Pancreas (tissue), 10 donors: Measurements from ENCODE around the gene GRIA4. TPM values are rescaled to one million over a fixed set of nuclear protein-coding genes. Genes with fewer than 3 reads are reported as not detected.
"Not testable (repeated sequence)": the region's sequence is repeated elsewhere in the genome, so short reads cannot be mapped to it uniquely, and the experiment has no call there.

Experiments
- ATAC-seq, 4 donors: fragments of 200-7000 bp; cut with Tn5 transposase; one replicate each; pipeline versions ENCODE4 v1.8.0 to v1.9.1; 2020; ENCODE audit warnings: mild to moderate bottlenecking in 4 of 4, moderate library complexity in 4 of 4
- DNase-seq, 6 donors: peaks; one replicate each; pipeline ENCODE4 v3.0.0-alpha.2; 2020
- FAIRE-seq: peaks from 2 replicates; lab custom pipeline; 2012; peaks lifted over from hg19 to GRCh38; lab: Jason Lieb, UNC
- H3K27ac ChIP-seq, 4 donors: fragments of 200-600 bp; sonication (generic); 1 replicate in 3 of 4; 2 replicates in 1 of 4; pipeline versions ENCODE4 v1.5.0 to v1.8.0; 2020
- H3K27me3 ChIP-seq, 4 donors: fragments of 200-600 bp; one replicate each; pipeline ENCODE4 v1.8.0; 2021
- H3K36me3 ChIP-seq, 3 donors: fragments of 200-600 bp; sonication (generic) in 1 of 3; one replicate each; pipeline versions ENCODE4 v1.5.0 to v1.8.0; 2020 to 2021
- H3K4me1 ChIP-seq, 3 donors: fragments of 200-600 bp; one replicate each; pipeline ENCODE4 v1.8.0; 2021
- H3K4me3 ChIP-seq, 4 donors: fragments of 200-600 bp; sonication (generic) in 2 of 4; one replicate each; pipeline versions ENCODE4 v1.5.0 to v1.8.0; 2020 to 2021
- H3K9me3 ChIP-seq, 4 donors: fragments of 200-600 bp; one replicate each; pipeline ENCODE4 v1.8.0; 2021
- WGBS, 2 donors: extraction: QIAGEN DNeasy Blood & Tissue Kit; methylation state at CpG; one replicate each; pipeline ENCODE4 v1.1.7; 2013; 5-methylcytosine and 5-hydroxymethylcytosine counted together
- intact Hi-C, 3 donors: fragments of 100-400 bp; cut with DNase I; formaldehyde crosslinking; loops; one replicate each; pipeline versions ENCODE4 v1.11.1 to v1.14.2; 2022
- polyA plus RNA-seq, 2 donors: library from polyadenylated mRNA; stranded (reverse); fragments of 200-250 nt; gene quantifications; one replicate each; pipeline ENCODE4 v1.2.3, GENCODE V29; 2013
- total RNA-seq, 6 donors: library from RNA; stranded (reverse); fragmentation: NEBNext Ultra II Directional in 4 of 6; extraction: Animal tissue kit (Norgen Biotek cat#: 25700) in 4 of 6; gene quantifications; one replicate each; pipeline versions ENCODE4 v1.2.1 to v1.2.4, GENCODE V29; 2021 to 2023
- TF ChIP-seq, protein P1 (sequence below), 4 donors: fragments of 200-600 bp; sonication (generic) in 3 of 4; IDR thresholded peaks; one replicate each; pipeline versions ENCODE4 v1.5.0 to v1.8.0; 2021; ENCODE audit warnings: antibody characterized with exemption in 4 of 4
- donor health status: healthy with polysubstance abuse.
- donor health status: DM: no; HTN: no; CAD: no; lungs with moderate emphysema.
- donor health status: DM: no; HTN: no; CAD: no.
- donor health status: control.
- donor health status: control.
- donor health status: Bipolar disorder and iron deficiency.
- donor health status: DM: yes; HTN: yes; CAD: no.
- donor health status: DM: no; HTN: no; CAD: no.
- donor health status: DM: no; HTN: no; CAD: no.
- donor health status: DM: yes; HTN: yes; CAD: no.

The GRIA4 gene
- total and polyA plus RNA-seq, 8 donors: 0.22 to 2.4 (median 1.2) TPM

GRCh38 chr11:105870516-105871113 is 260.7 kb downstream of the GRIA4 start:
- TF ChIP-seq, protein P1, sequence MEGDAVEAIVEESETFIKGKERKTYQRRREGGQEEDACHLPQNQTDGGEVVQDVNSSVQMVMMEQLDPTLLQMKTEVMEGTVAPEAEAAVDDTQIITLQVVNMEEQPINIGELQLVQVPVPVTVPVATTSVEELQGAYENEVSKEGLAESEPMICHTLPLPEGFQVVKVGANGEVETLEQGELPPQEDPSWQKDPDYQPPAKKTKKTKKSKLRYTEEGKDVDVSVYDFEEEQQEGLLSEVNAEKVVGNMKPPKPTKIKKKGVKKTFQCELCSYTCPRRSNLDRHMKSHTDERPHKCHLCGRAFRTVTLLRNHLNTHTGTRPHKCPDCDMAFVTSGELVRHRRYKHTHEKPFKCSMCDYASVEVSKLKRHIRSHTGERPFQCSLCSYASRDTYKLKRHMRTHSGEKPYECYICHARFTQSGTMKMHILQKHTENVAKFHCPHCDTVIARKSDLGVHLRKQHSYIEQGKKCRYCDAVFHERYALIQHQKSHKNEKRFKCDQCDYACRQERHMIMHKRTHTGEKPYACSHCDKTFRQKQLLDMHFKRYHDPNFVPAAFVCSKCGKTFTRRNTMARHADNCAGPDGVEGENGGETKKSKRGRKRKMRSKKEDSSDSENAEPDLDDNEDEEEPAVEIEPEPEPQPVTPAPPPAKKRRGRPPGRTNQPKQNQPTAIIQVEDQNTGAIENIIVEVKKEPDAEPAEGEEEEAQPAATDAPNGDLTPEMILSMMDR (IDR thresholded peaks at IDR 0.05): no peak
- Histone ChIP-seq H3K4me1 (no peaks in the 10 kb centered on the region), H3K27me3 (peaks cover 0 to 3% (median 0%) of the 10 kb centered on the region in 4 donors), H3K4me3 (no peak overlapping the region), H3K27ac (no peak overlapping the region), H3K9me3 (peaks cover 0 to 4% (median 0%) of the 10 kb centered on the region in 4 donors), H3K36me3 (no peaks in the 10 kb centered on the region)
- DNase-seq (no peak), FAIRE-seq (no peak), ATAC-seq (no peak)
- intact Hi-C loops: no loop called here
- 66 to 75% methylated on average over 8 of the region's 8 CpGs for WGBS, 2 donors

DNA sequence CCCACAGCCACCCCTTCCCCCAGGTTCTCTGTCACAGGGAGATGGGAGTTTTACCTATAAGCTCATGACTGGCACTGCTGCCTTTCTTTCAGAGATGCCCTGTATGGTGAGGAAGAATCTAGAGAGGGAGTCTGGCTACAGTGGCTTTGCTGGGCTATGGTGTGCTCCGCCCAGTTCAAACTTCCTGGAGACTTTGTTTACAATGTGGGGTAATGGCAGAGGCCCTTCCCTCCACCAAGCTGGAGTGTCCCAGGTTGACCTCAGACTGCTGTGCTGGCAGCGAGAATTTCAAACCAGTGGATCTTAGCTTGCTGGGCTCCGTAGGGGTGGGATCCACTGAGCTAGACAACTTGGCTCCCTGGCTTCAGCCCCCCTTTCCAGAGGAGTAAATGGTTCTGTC is 268.6 kb downstream of the GRIA4 start:
- ATAC-seq: no peak
- H3K4me1 ChIP-seq: no peaks in the 10 kb centered on the region
- no peaks in the 10 kb centered on the region for H3K27me3 ChIP-seq
- H3K27ac ChIP-seq: no peak overlapping the region
- no peak for DNase-seq
- peaks cover 0 to 4% (median 0%) of the 10 kb centered on the region in 4 donors for H3K9me3 ChIP-seq
- 75 to 84% methylated on average over 3 of the region's 3 CpGs for WGBS, 2 donors
- H3K36me3 ChIP-seq: no peaks in the 10 kb centered on the region
- H3K4me3 ChIP-seq: no peak overlapping the region
- TF ChIP-seq, protein P1 (IDR thresholded peaks at IDR 0.05): no peak
- FAIRE-seq: no peak
- intact Hi-C loops: no loop called here

GRCh38 chr11:105878927-105879326 is 269.1 kb downstream of the GRIA4 start:
- ATAC-seq, intact Hi-C loops, DNase-seq, H3K9me3 ChIP-seq, H3K4me3 ChIP-seq, H3K27me3 ChIP-seq, H3K27ac ChIP-seq, H3K36me3 ChIP-seq, H3K4me1 ChIP-seq, FAIRE-seq: not testable (repeated sequence)
- 52 to 63% methylated on average over 5 of the region's 5 CpGs for WGBS, 2 donors

DNA sequence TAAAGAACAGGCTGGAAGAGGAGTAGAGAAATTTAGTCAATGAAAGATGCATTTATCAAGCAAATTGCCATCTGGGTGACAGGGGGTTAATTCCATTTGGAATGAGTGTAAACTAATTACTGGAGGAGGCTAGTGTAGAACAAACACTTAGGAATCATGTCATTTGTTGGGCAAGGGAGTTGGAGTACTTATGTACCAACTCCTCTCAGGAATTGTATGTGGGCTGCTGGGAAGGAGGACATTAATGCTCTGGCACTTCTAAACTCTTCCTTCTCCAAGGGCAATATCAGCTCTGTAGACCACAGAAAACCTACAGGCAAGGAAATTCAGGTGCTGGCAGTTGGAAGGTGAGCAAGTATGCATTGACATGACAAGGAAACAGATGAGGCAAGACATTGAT is 271.2 kb downstream of the GRIA4 start:
- DNase-seq (no peak), FAIRE-seq (no peak), ATAC-seq (no peak)
- H3K27me3 ChIP-seq: no peaks in the 10 kb centered on the region
- H3K9me3 ChIP-seq: no peaks in the 10 kb centered on the region
- TF ChIP-seq, protein P1 (IDR thresholded peaks at IDR 0.05): no peak
- intact Hi-C loops: no loop called here
- no peaks in the 10 kb centered on the region for H3K36me3 ChIP-seq
- H3K4me1 ChIP-seq: no peaks in the 10 kb centered on the region
- H3K27ac ChIP-seq: no peak overlapping the region
- no peak overlapping the region for H3K4me3 ChIP-seq

- Histone ChIP-seq H3K4me1 (no peaks in the 10 kb centered on the region), H3K4me3 (no peak overlapping the region), H3K27ac (no peak overlapping the region), H3K9me3 (no peaks in the 10 kb centered on the region), H3K36me3 (no peaks in the 10 kb centered on the region), H3K27me3 (no peaks in the 10 kb centered on the region)
- no peak for ATAC-seq
- TF ChIP-seq, protein P1 (IDR thresholded peaks at IDR 0.05): no peak
- WGBS, 2 donors: 46 to 50% methylated on average over 3 of the region's 3 CpGs
- no peak for DNase-seq
- no peak for FAIRE-seq
- intact Hi-C loops: no loop called here
These were observed 274.6 kb downstream of the GRIA4 start for GRCh38 chr11:105884436-105884835.
